IMR-90 (cell line): ENCODE results near the gene ADAMTS18. TPM values are rescaled to one million over a fixed set of nuclear protein-coding genes. Genes with fewer than 3 reads are reported as not detected.
"Not testable (repeated sequence)": the region's sequence is repeated elsewhere in the genome, so short reads cannot be mapped to it uniquely, and the experiment has no call there.

Experiments used
- ATAC-seq: fragments of 200-7000 bp; cut with Tn5 transposase; 2 replicates; pipeline ENCODE4 v1.9.1; 2020; ENCODE audit warnings: low read depth, mild to moderate bottlenecking, moderate library complexity
- BruUV-seq: library from RNA; stranded (reverse); fragments of 400-500 nt; replicated peaks from 2 replicates; lab custom pipeline; 2021; lab: Mats Ljungman, UMichigan
- CTCF ChIA-PET: fragments of 300-600 bp; formaldehyde crosslinking; extraction: SDS; loops from one replicate; lab custom pipeline; 2021; ENCODE audit warnings: antibody characterized with exemption; lab: Yijun Ruan, JAX
- POLR2A ChIA-PET: fragments of 300-600 bp; sonication (Branson Sonifier 250); formaldehyde crosslinking; loops from one replicate; lab custom pipeline; 2022; ENCODE audit warnings: antibody characterized with exemption; ENCODE audit not compliant: unreplicated experiment; lab: Charles Lee
- DNase-seq: peaks from one replicate; pipeline ENCODE4 v3.0.0; 2013
- H2AFZ ChIP-seq: replicated peaks from 2 replicates; pipeline ENCODE3; 2013; ENCODE audit warnings: low read length, mild to moderate bottlenecking; ENCODE audit not compliant: poor library complexity
- H2AK5ac ChIP-seq: 2 replicates; pipeline ENCODE4 v1.6.1; 2013; ENCODE audit warnings: low read depth, low read length, inconsistent platforms
- H2AK9ac ChIP-seq: replicated peaks from 2 replicates; pipeline ENCODE3; 2013; ENCODE audit warnings: mild to moderate bottlenecking, low read depth, low read length, moderate library complexity; ENCODE audit not compliant: poor library complexity
- H2BK120ac ChIP-seq: 2 replicates; pipeline ENCODE4 v1.6.1; 2013; ENCODE audit warnings: low read depth, low read length, inconsistent platforms
- H2BK15ac ChIP-seq: 3 replicates; pipeline ENCODE4 v1.6.1; 2013; ENCODE audit warnings: low read depth, low read length, inconsistent platforms
- H2BK20ac ChIP-seq: 2 replicates; pipeline ENCODE4 v1.6.1; 2013; ENCODE audit warnings: low read depth, mild to moderate bottlenecking, inconsistent platforms, low read length, moderate library complexity
- H2BK5ac ChIP-seq: 2 replicates; pipeline ENCODE4 v1.6.1; 2013; ENCODE audit warnings: mild to moderate bottlenecking, low read depth, low read length, inconsistent platforms; ENCODE audit not compliant: poor library complexity, severe bottlenecking
- H3K14ac ChIP-seq: replicated peaks from 2 replicates; pipeline ENCODE4 v1.6.1; 2013; ENCODE audit warnings: low read depth, low read length, inconsistent platforms
- H3K18ac ChIP-seq: 2 replicates; pipeline ENCODE4 v1.6.1; 2013; ENCODE audit warnings: low read depth, low read length, control low read depth
- H3K23ac ChIP-seq: 2 replicates; pipeline ENCODE4 v1.6.1; 2013; ENCODE audit warnings: low read depth, low read length, inconsistent platforms
- H3K27ac ChIP-seq: 2 replicates; pipeline ENCODE4 v1.5.1; 2013; ENCODE audit warnings: mild to moderate bottlenecking, control low read depth, low read length; ENCODE audit not compliant: insufficient read depth
- H3K27me3 ChIP-seq: 2 replicates; pipeline ENCODE4 v1.6.1; 2013; ENCODE audit warnings: low read length; ENCODE audit not compliant: control insufficient read depth, insufficient read depth
- H3K36me3 ChIP-seq: 2 replicates; pipeline ENCODE4 v1.6.1; 2013; ENCODE audit warnings: low read length, mixed read lengths; ENCODE audit not compliant: control insufficient read depth, insufficient read depth
- H3K4ac ChIP-seq: 2 replicates; pipeline ENCODE4 v1.6.1; 2013; ENCODE audit warnings: low read depth, low read length, inconsistent platforms
- H3K4me1 ChIP-seq: 2 replicates; pipeline ENCODE4 v1.6.1; 2013; ENCODE audit warnings: low read length, mixed read lengths; ENCODE audit not compliant: control insufficient read depth, insufficient read depth
- H3K4me2 ChIP-seq: 2 replicates; pipeline ENCODE4 v1.6.1; 2013; ENCODE audit warnings: low read depth, mild to moderate bottlenecking, control low read depth, low read length, moderate library complexity
- H3K4me3 ChIP-seq: 2 replicates; pipeline ENCODE4 v1.5.1; 2013; ENCODE audit warnings: low read depth, mild to moderate bottlenecking, control low read depth, low read length, moderate library complexity; ENCODE audit not compliant: insufficient read depth
- H3K56ac ChIP-seq: 2 replicates; pipeline ENCODE4 v1.6.1; 2013; ENCODE audit warnings: low read length, inconsistent platforms; ENCODE audit not compliant: insufficient read depth; ENCODE audit errors: extremely low read depth
- H3K79me1 ChIP-seq, 2 experiments: 2 replicates each; pipeline ENCODE4 v1.6.1; 2013; ENCODE audit warnings: low read length in 2 of 2, inconsistent platforms in 1 of 2, low read depth in 1 of 2
- H3K9ac ChIP-seq: 2 replicates; pipeline ENCODE4 v1.6.1; 2013; ENCODE audit warnings: low read depth, low read length, control low read depth
- H3K9me1 ChIP-seq: 2 replicates; pipeline ENCODE4 v1.6.1; 2013; ENCODE audit warnings: low read length, inconsistent platforms; ENCODE audit not compliant: insufficient read depth
- H3K9me3 ChIP-seq: 2 replicates; pipeline ENCODE4 v1.6.1; 2013; ENCODE audit warnings: low read length; ENCODE audit not compliant: control insufficient read depth, insufficient read depth
- H4K20me1 ChIP-seq: 2 replicates; pipeline ENCODE4 v1.6.1; 2013; ENCODE audit warnings: low read length, inconsistent platforms; ENCODE audit not compliant: insufficient read depth
- H4K5ac ChIP-seq: 2 replicates; pipeline ENCODE4 v1.6.1; 2013; ENCODE audit warnings: mild to moderate bottlenecking, low read depth, low read length, control low read depth
- H4K8ac ChIP-seq, 2 experiments: 2 replicates each; pipeline ENCODE4 v1.6.1; 2013; ENCODE audit warnings: low read depth in 2 of 2, low read length in 2 of 2, control low read depth in 1 of 2, inconsistent platforms in 1 of 2
- H4K91ac ChIP-seq: 2 replicates; pipeline ENCODE4 v1.6.1; 2013; ENCODE audit warnings: low read depth, low read length, inconsistent platforms; ENCODE audit not compliant: insufficient read depth
- CEBPB ChIP-seq: IDR thresholded peaks from 2 replicates; pipeline ENCODE4 v1.6.1; 2012; ENCODE audit warnings: low read depth, low read length, improper control_type of control experiment
- MAZ ChIP-seq: IDR thresholded peaks from 2 replicates; pipeline ENCODE4 v1.6.1; 2012; ENCODE audit warnings: low read depth, mild to moderate bottlenecking, low read length, improper control_type of control experiment, moderate library complexity, borderline replicate concordance
- NFE2L2 ChIP-seq: fragments of 150-350 bp; IDR thresholded peaks from 2 replicates; pipeline ENCODE4 v1.6.1; 2016; ENCODE audit warnings: low read depth, mild to moderate bottlenecking, low read length
- WGBS, 2 experiments: methylation state at CpG; one replicate each; pipeline versions ENCODE4 v1.1.5 to v1.1.7; 2013; ENCODE audit warnings: missing lambda C conversion rate in 2 of 2; ENCODE audit not compliant: insufficient read length in 1 of 2; ENCODE audit errors: extremely low coverage in 2 of 2; 5-methylcytosine and 5-hydroxymethylcytosine counted together
- dilution Hi-C: fragments of 300-500 bp; cut with HindIII; formaldehyde crosslinking; loops from one replicate; pipeline ENCODE4 v1.14.3; 2018; ENCODE audit warnings: low sequenced_read_pairs; ENCODE audit not compliant: unreplicated experiment
- in situ Hi-C: fragments of 300-500 bp; cut with MboI; formaldehyde crosslinking; loops from 3 replicates; pipeline ENCODE4 v1.14.3; 2019; ENCODE audit warnings: low sequenced_read_pairs, inconsistent platforms, mixed read lengths
- intact Hi-C: fragments of 100-400 bp; cut with micrococcal nuclease; formaldehyde crosslinking; loops from 2 replicates; pipeline ENCODE4 v1.10.0; 2022
- polyA plus RNA-seq, 3 experiments: library from polyadenylated mRNA; depleted of rRNA; stranded (reverse); fragments of >200 nt; gene quantifications; 2 replicates each; pipeline ENCODE4 v1.2.3, GENCODE V29; 2012; ENCODE audit warnings: low replicate concordance in 1 of 3
- total RNA-seq: library from RNA; depleted of rRNA; stranded (reverse); fragments of >200 nt; gene quantifications from 2 replicates; pipeline ENCODE4 v1.2.3, GENCODE V29; 2012

The ADAMTS18 gene
- total and polyA plus RNA-seq, 2 of the 4 experiments (the other 2 are of a cell fraction) = not detected

- no peak overlapping the region for H3K27ac ChIP-seq
- H3K36me3 ChIP-seq = no peaks in the 10 kb centered on the region
- no peaks in the 10 kb centered on the region for H3K79me1 ChIP-seq
- in situ Hi-C loops = no loop called here
- dilution Hi-C loops = no loop called here
- H3K56ac ChIP-seq = no peak overlapping the region
- no peaks in the 10 kb centered on the region for H3K4me1 ChIP-seq
- no peaks in the 10 kb centered on the region for H4K20me1 ChIP-seq
- H4K5ac ChIP-seq = no peak overlapping the region
- H3K4me3 ChIP-seq = no peak overlapping the region
- no peak for ATAC-seq
- intact Hi-C loops = no loop called here
- H3K18ac ChIP-seq = no peak overlapping the region
- no peak for TF ChIP-seq MAZ
- no peak for TF ChIP-seq NFE2L2
- no peak for TF ChIP-seq CEBPB
- BruUV-seq = no TSS peak
- no peak for DNase-seq
- ChIA-PET CTCF (no interaction called here), POLR2A (no interaction called here)
- no peaks in the 10 kb centered on the region for H3K9me1 ChIP-seq
- no peak overlapping the region for H2BK120ac ChIP-seq
- no CpG with 5 or more reads among the region's 6 CpGs for WGBS, 2 experiments
- H2BK5ac ChIP-seq = no peak overlapping the region
- no peak overlapping the region for H4K8ac ChIP-seq
- no peak overlapping the region for H3K9ac ChIP-seq
- no peak overlapping the region for H3K14ac ChIP-seq
- no peaks in the 10 kb centered on the region for H3K9me3 ChIP-seq
- no peak overlapping the region for H2AK9ac ChIP-seq
- no peak overlapping the region for H3K4ac ChIP-seq
- H2BK15ac ChIP-seq = no peak overlapping the region
- no peak overlapping the region for H3K4me2 ChIP-seq
- no peaks in the 10 kb centered on the region for H3K27me3 ChIP-seq
- no peak overlapping the region for H2AK5ac ChIP-seq
- no peak overlapping the region for H3K23ac ChIP-seq
- no peak overlapping the region for H2BK20ac ChIP-seq
- H2AFZ ChIP-seq = no peak overlapping the region
- H4K91ac ChIP-seq = no peak overlapping the region
Observed at GRCh38 chr16:77467821-77468335, 33.0 kb upstream of the ADAMTS18 start.

- H3K23ac ChIP-seq, H3K79me1 ChIP-seq, dilution Hi-C loops, intact Hi-C loops, DNase-seq, H2AK9ac ChIP-seq, H3K4ac ChIP-seq, H2BK20ac ChIP-seq, H3K9me3 ChIP-seq, H4K5ac ChIP-seq, H4K8ac ChIP-seq, H3K27ac ChIP-seq, H3K27me3 ChIP-seq, H2BK15ac ChIP-seq, H2AK5ac ChIP-seq, in situ Hi-C loops, H3K14ac ChIP-seq, H3K4me1 ChIP-seq, H2BK120ac ChIP-seq, H3K9ac ChIP-seq, H2BK5ac ChIP-seq, BruUV-seq, H2AFZ ChIP-seq, H3K36me3 ChIP-seq, H3K4me2 ChIP-seq, ATAC-seq, H3K4me3 ChIP-seq, H4K91ac ChIP-seq, H3K18ac ChIP-seq, H3K56ac ChIP-seq, H3K9me1 ChIP-seq, POLR2A ChIA-PET, H4K20me1 ChIP-seq, CTCF ChIA-PET: not testable (repeated sequence)
- no CpG with 5 or more reads among the region's 5 CpGs for WGBS, 2 experiments
Observed at GRCh38 chr16:77463659-77464058, 28.8 kb upstream of the ADAMTS18 start.
